ENCODE data around the gene ARHGAP10.

Gene ARHGAP10

DNA sequence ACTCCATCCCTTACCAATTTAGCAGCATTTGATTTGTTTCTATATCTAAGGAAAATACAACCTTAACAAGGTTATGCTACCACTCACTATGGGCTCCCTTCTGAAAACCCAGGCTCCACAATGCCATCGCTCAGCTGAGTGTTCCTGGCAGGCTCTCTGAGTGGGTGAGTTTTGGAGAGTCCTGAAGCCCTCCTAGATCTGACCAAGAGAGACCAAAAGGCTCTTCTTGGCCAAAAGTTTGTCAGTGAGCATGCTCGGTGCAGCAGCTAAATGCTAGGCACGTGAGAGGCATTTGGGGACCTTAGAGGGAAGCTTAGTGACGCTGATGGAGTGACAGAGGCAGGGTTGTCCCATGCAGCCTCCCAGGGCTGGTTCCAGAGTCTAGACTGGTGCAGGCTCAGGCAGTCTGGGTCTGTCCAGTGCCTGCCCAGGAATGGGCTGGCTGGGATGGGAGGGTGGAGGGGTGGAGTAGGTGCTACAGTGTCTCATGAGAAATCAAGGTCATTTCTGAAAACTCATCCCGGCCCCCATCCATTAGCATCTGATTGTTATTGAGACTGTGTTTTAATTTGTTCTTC is 363.5 kb downstream of the ARHGAP10 start:
- DNase-seq (ENCODE audit: low read depth), result no peak

DNA sequence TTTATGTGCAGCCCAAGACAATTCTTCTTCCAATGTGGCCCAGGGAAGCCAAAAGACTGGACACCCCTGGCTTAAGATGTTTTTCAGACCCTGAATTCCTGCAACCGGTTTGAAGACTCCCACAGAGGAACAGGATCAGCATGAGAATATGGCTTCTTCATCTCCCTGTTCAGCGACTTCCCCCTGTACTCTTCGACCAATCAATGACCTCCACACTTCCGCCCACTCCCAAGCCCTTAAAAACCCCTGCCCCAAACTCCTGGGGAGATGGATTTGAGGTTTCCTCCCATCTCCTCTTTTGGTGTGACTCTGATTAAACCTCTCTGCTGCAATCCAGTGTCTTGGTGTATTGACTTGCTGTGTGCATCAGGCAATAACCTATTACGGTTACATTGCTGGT is 365.9 kb downstream of the ARHGAP10 start:
- DNase-seq (ENCODE audit: low read depth), result no peak

DNA sequence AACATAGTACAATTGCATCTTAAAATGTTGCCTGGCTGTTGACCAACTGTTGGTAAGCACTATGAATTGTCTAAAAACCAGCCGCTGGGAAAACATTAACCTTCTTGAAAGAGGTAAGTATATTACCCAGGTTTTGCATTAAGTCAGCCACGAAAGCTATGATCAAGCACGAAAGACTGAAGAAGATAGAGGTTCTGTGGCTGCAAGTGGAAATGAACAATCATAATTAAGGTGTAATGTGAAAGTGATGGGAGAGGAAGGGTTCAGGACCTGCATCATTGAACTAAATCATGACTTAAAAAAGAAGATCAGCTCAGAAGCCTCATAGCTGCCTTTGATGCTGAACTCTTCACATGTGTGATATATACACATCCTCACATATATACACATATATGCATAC is 369.3 kb downstream of the ARHGAP10 start:
- no peak for DNase-seq (ENCODE audit: low read depth)

DNA sequence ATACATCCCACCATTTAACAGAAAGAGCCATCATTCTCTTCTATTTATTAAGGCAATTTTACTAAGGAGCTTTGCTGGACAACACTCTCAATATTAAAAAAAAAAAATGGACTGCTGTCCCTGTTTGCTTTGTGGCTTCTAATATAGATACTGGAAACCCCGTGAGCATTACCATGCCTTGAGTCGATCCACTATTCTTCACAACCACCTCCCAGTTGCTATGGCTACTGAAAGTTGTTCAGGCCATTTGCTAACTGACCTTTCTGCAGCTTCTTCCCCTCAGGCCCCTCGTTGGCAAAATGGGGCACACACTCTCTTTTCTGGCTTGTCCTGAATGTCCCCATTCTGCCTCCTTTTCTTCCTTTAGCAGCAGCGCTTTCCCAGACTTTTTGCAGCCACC is 369.9 kb downstream of the ARHGAP10 start:
- DNase-seq (ENCODE audit: low read depth), result no peak

DNA sequence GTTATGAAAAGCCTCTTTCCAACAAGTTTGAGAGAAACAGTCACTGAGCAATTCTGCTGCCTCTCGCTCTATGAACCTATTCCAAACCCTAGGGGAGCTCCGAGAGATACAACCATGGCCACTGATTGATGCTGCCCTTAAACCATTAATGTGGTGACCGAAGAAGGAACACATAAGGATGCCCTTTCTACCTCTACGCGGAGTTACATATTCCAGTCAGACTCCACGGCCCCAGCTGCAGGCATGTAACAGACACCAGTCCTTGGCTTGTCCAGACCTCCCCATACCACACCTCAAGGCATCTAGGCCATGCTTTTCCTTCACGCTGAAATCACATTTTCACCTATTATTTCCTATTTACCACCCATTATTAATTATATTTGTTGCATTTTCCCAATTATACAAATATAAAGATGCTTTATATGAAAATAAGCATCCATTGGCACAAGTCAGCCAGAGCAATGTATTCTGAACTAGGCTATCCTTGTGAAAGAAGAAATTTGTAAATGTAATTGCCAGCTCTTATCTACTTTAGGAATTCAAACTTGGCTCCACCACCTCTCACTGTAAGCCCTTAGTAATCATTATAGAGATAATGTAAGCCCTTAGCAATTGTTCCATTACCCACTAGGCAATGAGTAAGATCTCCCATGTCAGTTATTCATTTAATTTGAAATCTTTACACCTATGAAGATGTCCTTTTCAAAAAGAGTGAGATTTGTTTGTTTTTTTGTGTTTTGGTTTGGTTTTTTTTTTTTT is 371.9 kb downstream of the ARHGAP10 start:
- no peak for DNase-seq (ENCODE audit: low read depth)

DNA sequence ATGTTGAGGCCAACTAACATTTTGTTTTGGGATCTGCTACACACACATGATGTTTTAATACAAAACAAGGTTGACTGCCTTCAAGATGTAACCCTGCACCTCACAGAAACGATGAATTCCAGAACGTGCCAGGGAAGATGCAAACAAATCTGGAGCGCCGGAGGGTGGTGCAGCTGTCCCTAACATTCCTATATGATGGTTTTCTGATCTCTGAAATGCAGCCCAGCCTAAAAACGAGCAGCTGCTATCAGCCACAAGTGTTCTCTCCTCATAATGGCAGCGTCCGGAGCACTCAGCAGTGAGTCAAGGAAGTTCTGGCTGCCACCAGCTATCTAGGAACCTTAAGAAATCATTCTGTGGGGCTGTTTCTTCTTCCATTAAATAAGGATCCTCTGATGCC is 376.9 kb downstream of the ARHGAP10 start:
- no peak for DNase-seq (ENCODE audit: low read depth)

DNA sequence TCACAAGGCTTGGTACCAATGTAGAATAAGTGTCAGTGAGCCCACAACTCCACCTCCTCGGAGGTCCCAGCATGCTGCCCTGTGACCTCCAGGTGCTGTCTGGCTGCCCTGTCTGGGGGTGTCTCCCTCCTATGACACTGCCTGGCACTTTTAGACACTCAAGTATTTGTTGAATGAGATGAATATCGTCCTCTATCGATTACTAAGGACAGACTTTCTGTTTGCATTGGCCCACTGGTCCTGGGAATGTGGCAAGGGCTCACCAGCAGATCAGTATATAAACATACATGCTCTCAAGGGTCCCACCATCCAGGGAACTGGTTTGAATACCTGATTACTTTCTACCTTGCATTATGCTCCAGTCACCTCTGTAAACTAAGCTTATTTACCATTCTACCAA is 377.3 kb downstream of the ARHGAP10 start:
- no peak for DNase-seq (ENCODE audit: low read depth)

DNA sequence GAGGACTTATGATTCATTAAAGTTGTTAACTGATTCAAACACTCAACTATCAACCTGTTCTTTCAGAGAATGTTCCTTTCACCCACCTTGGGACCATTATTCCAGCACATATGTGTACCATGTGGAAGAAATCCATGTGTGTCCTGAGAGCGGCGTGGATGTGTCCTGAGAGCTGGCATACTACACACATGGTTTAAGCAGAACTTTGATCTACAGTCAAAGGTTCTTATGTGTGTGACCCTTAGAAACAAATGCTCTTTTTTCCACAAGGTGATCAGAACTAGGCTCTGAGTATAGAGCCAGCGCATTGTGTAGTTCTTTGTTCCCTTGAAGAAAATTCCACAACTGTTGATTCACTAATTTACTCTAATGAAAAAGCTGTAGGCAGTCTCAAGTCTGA is 378.3 kb downstream of the ARHGAP10 start:
- no peak for DNase-seq (ENCODE audit: low read depth)

DNA sequence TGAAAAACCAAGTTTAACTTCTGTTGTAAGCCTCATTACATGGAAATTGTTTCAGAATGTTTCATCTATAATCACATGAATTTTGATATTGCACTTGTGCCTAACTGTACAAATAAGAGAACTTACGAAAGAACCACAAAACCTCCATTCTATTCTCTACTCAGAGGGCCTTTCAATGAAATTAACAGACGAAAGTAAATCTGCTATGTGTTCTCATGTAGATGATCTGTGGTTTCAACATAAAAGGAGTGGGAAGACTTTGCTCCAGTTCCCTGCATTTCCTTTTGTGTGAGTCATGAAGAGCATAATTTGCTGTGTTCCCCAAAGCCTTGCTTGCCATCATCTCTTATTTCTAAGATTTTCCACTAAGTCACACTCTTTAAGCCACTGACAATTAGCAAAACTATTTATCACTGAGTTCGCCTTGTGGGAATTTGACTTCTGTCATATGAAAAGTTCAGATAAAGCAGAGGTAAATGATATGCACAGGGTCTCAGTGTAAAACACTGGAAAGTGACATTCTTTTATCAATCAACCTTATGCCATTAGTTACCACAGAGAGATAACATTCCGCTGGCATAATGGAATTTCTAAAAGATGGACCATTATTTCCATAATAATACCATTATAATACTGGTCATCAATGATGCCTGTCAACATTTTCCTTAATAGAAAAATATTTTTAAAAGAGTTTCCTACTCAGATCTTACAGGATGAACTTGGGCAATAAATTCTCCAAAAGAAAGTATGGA is 380.5 kb downstream of the ARHGAP10 start:
- DNase-seq (ENCODE audit: low read depth), result no peak

DNA sequence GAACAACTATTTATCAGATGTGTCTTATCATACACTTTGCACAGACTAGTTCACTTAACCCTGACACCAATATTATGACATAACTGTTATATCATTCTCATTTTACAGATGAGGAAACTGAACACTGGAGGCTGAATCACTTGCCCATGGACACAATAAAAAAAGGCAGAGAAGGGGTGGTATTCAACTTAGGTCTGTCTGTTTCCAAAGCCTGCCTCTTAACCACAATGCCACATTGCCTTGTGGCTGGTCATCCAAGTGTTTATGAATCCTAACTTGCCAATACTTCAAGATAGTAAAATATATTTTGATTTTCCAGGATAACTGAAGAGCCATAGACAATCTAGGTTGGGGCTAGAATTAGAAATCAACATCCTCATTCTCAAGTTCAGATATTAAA is 382.5 kb downstream of the ARHGAP10 start:
- DNase-seq (ENCODE audit: low read depth), result no peak

DNA sequence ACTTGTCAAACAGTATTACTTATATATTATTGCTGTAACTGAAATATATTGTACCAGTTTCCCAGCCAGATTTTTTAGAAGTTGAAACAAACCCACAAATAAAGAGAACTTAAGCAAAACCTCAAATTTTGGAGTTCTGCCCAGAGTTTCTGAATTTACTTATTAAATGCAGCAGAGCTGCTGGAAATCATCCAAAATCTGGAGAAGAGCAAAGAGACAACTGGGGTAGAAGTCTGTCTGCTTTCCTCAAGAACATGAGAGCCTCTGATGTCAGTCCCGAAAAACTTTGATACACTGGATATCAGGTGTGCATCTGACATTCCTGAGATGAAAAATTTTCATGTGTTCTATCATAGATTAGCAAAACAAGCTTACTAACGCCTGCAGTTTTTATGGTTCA is 384.4 kb downstream of the ARHGAP10 start:
- DNase-seq (ENCODE audit: low read depth), result no peak

DNA sequence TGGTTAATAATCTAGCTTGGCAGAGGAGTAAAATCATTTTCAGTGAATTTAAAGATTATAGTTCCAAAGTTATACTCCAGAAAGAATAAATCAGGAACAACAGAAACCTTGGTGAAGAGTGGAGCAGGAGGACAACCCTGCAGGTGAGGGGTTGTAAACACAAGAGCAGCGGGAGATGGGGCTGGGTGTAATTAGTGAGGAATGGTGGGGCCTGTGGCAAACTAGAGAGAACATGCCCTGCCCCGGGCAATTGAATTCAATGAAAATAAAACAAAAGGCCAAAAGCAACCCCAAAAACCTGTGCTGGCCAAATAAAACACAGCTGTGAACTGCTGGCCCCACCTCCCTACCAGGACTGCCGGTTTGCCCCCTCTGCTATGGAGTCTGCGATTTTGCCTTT is 385.1 kb downstream of the ARHGAP10 start:
- no peak for DNase-seq (ENCODE audit: low read depth)

DNA sequence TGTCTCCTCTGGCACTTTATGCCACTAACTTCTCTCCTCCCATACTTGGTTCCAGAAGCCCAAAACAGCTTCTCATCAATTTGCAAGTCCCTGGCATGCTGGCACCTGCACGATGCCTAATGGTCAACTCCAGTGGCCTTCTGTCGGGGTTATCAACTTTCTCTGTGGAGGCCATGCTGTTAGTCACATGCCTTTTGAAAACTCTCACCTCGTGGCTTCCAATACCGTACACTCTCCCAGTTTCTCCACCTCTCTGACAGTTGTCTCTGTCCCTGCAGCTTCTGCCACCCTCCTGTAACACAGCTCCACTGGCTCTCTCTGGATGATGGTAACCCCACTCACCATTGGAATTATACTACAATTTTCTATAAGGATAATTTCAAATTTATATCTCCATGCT is 386.3 kb downstream of the ARHGAP10 start:
- DNase-seq (ENCODE audit: low read depth), result no peak

DNA sequence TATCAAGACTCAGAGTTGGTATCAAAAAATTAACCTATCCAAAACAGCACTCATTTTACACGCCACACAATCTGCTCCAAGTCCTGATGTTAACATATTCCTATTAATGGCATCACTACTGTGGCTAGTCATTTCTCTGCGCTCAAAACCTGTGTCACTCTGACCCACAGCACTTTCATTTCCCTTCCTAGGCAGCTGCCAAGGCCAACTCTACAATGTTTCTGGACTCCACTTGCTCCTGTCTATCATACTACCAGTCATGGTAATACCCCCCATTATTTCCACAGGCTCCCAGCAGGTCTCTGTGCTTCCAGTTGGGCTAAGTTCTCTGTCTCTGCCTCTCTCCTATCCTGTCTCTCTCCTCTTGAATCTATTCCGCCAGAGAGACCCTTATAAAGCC is 386.7 kb downstream of the ARHGAP10 start:
- DNase-seq (ENCODE audit: low read depth), result no peak

DNA sequence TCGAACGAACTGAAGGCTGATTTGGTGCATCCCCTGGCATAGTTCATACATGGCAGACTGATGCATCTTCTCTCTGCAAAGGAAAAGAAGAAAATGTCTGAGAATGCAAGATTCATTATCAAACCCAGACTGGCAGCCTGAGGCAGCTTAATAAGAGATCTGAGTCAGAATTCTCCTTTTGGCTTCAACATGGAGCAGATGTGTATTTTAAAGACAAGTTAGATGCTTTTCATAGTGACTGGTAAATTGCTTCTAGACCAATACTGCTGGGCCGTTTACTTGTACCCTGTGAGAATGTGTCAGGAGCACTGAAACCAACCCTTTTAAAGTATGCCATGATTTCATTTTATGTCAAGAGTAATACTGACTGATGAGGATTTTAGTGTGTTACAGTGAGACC is 388.3 kb downstream of the ARHGAP10 start:
- DNase-seq (ENCODE audit: low read depth), result no peak

Data from stimulated activated CD8-positive, alpha-beta memory T cell treated with anti-CD3 and anti-CD28 coated beads, Interleukin-7, amount 100 ng/mL, for 24 hours (primary cell).